SKM-1 (cell line): ENCODE data around the gene NPTX1.

ENCODE experiments used
- DNase-seq: peaks from one replicate; lab custom pipeline; 2025; ENCODE audit not compliant: unreplicated experiment; lab: John Stamatoyannopoulos, UW

Gene NPTX1

GRCh38 chr17:80445007-80445725, 31.2 kb downstream of the NPTX1 start:
- no peak for DNase-seq

- DNase-seq, result no peak
Measured at GRCh38 chr17:80444644-80444979, 31.8 kb downstream of the NPTX1 start.

- DNase-seq, result no peak
Measured at GRCh38 chr17:80443916-80444643, 32.3 kb downstream of the NPTX1 start.

GRCh38 chr17:80443498-80443897, 32.9 kb downstream of the NPTX1 start:
- DNase-seq, result no peak

GRCh38 chr17:80442764-80443163, 33.6 kb downstream of the NPTX1 start:
- DNase-seq, result no peak

- no peak for DNase-seq
Measured at GRCh38 chr17:80442323-80442659, 34.1 kb downstream of the NPTX1 start.

GRCh38 chr17:80441598-80442322, 34.6 kb downstream of the NPTX1 start:
- DNase-seq, result no peak

GRCh38 chr17:80441133-80441578, 35.3 kb downstream of the NPTX1 start:
- no peak for DNase-seq

- no peak for DNase-seq
Measured at GRCh38 chr17:80439499-80439898, 36.9 kb downstream of the NPTX1 start.

GRCh38 chr17:80438806-80439205, 37.6 kb downstream of the NPTX1 start:
- DNase-seq, result no peak

- DNase-seq, result no peak
Measured at GRCh38 chr17:80437532-80437931, 38.9 kb downstream of the NPTX1 start.

GRCh38 chr17:80433916-80434666, 42.3 kb downstream of the NPTX1 start:
- DNase-seq, result no peak

GRCh38 chr17:80432961-80433550, 43.4 kb downstream of the NPTX1 start:
- no peak for DNase-seq

- DNase-seq, result no peak
Measured at GRCh38 chr17:80432350-80432955, 44.0 kb downstream of the NPTX1 start.

GRCh38 chr17:80431246-80432195, 44.9 kb downstream of the NPTX1 start:
- no peak for DNase-seq

- DNase-seq, result no peak
Measured at GRCh38 chr17:80430446-80431245, 45.8 kb downstream of the NPTX1 start.

- no peak for DNase-seq
Measured at GRCh38 chr17:80429356-80430275, 46.8 kb downstream of the NPTX1 start.

- no peak for DNase-seq
Measured at GRCh38 chr17:80428796-80429195, 47.6 kb downstream of the NPTX1 start.
